ENCODE data around the gene CALN1. TPM values are rescaled to one million over a fixed set of nuclear protein-coding genes. Genes with fewer than 3 reads are reported as not detected.

Gene CALN1
- total and polyA plus RNA-seq, 7 donors, result 0.01 to 0.06 (median 0.02) TPM; not detected in 2

GRCh38 chr7:72057231-72057630 is 354.9 kb downstream of the CALN1 start:
- H3K36me3 ChIP-seq (ENCODE audit: insufficient read depth in 1 of 2, low read depth in 1 of 2), result no peaks in the 10 kb centered on the region
- no peaks in the 10 kb centered on the region for H3K9me3 ChIP-seq
- H3K27me3 ChIP-seq (ENCODE audit: insufficient read depth in 3 of 3, low read length in 2 of 3), result no peaks in the 10 kb centered on the region
- DNase-seq, result no peak
- H3K4me3 ChIP-seq, result no peak overlapping the region
- ATAC-seq, result no peak
- TF ChIP-seq CTCF (IDR thresholded peaks at IDR 0.05), result no peak
- H3K4me1 ChIP-seq, result no peaks in the 10 kb centered on the region
- WGBS, 3 donors, result 88 to 95% (median 91%) methylated on average over 2 of the region's 2 CpGs
- no peak overlapping the region for H3K27ac ChIP-seq
- intact Hi-C loops (cut with DNase I), result no loop called here

- no peak for ATAC-seq
- DNase-seq, result no peak
- TF ChIP-seq CTCF (IDR thresholded peaks at IDR 0.05), result no peak
- no peaks in the 10 kb centered on the region for H3K4me1 ChIP-seq
- WGBS, 3 donors, result 88 to 92% (median 91%) methylated on average over 2 of the region's 2 CpGs
- H3K4me3 ChIP-seq, result no peak overlapping the region
- H3K27ac ChIP-seq, result no peak overlapping the region
- H3K9me3 ChIP-seq, result no peaks in the 10 kb centered on the region
- H3K27me3 ChIP-seq (ENCODE audit: insufficient read depth in 3 of 3, low read length in 2 of 3), result no peaks in the 10 kb centered on the region
- intact Hi-C loops (cut with DNase I), result no loop called here
- no peaks in the 10 kb centered on the region for H3K36me3 ChIP-seq (ENCODE audit: insufficient read depth in 1 of 2, low read depth in 1 of 2)
These were observed 356.7 kb downstream of the CALN1 start for GRCh38 chr7:72055426-72055825.

GRCh38 chr7:72053292-72053691 is 358.8 kb downstream of the CALN1 start:
- Histone ChIP-seq H3K9me3 (no peaks in the 10 kb centered on the region), H3K27ac (no peak overlapping the region), H3K27me3 (ENCODE audit: insufficient read depth in 3 of 3, low read length in 2 of 3) (no peaks in the 10 kb centered on the region), H3K4me1 (no peaks in the 10 kb centered on the region), H3K36me3 (ENCODE audit: insufficient read depth in 1 of 2, low read depth in 1 of 2) (no peaks in the 10 kb centered on the region), H3K4me3 (no peak overlapping the region)
- ATAC-seq, result no peak
- TF ChIP-seq CTCF (IDR thresholded peaks at IDR 0.05), result no peak
- no peak for DNase-seq
- 91 to 94% (median 91%) methylated on average over 4 of the region's 4 CpGs for WGBS, 3 donors
- intact Hi-C loops (cut with DNase I), result no loop called here

GRCh38 chr7:72048420-72048819 is 363.7 kb downstream of the CALN1 start:
- Histone ChIP-seq H3K27me3 (ENCODE audit: insufficient read depth in 3 of 3, low read length in 2 of 3) (no peaks in the 10 kb centered on the region), H3K27ac (no peak overlapping the region), H3K4me3 (no peak overlapping the region), H3K9me3 (no peaks in the 10 kb centered on the region), H3K36me3 (ENCODE audit: insufficient read depth in 1 of 2, low read depth in 1 of 2) (no peaks in the 10 kb centered on the region), H3K4me1 (no peaks in the 10 kb centered on the region)
- intact Hi-C loops (cut with DNase I), result no loop called here
- TF ChIP-seq CTCF (IDR thresholded peaks at IDR 0.05), result no peak
- ATAC-seq (no peak), DNase-seq (no peak)

- no peak for ATAC-seq
- 63 to 73% (median 69%) methylated on average over 3 of the region's 3 CpGs for WGBS, 3 donors
- no peaks in the 10 kb centered on the region for H3K36me3 ChIP-seq (ENCODE audit: insufficient read depth in 1 of 2, low read depth in 1 of 2)
- DNase-seq, result no peak
- H3K27me3 ChIP-seq (ENCODE audit: insufficient read depth in 3 of 3, low read length in 2 of 3), result no peaks in the 10 kb centered on the region
- no peak overlapping the region for H3K27ac ChIP-seq
- H3K4me1 ChIP-seq, result no peaks in the 10 kb centered on the region
- no peaks in the 10 kb centered on the region for H3K9me3 ChIP-seq
- H3K4me3 ChIP-seq, result no peak overlapping the region
- no peak for TF ChIP-seq CTCF (IDR thresholded peaks at IDR 0.05)
- intact Hi-C loops (cut with DNase I), result no loop called here
These were observed 369.3 kb downstream of the CALN1 start for GRCh38 chr7:72042855-72043254.

All from psoas muscle (tissue), 8 donors.